Stimulated activated CD4-positive, alpha-beta T cell treated with anti-CD3 and anti-CD28 coated beads, Interleukin-15, amount 100 ng/mL, for 48 hours (primary cell): ENCODE data around the gene IFITM2.
"Not testable (repeated sequence)": the region's sequence is repeated elsewhere in the genome, so short reads cannot be mapped to it uniquely, and the experiment has no call there.

Experiments
- DNase-seq, 2 donors: peaks; one replicate each; pipeline ENCODE4 v3.0.0-alpha.2; 2020; ENCODE audit warnings: low read depth in 2 of 2

Gene IFITM2

GRCh38 chr11:307766-308708, at the start of gene IFITM2:
IFITM2 (plus strand) TSS chr11:307816; CDS start chr11:308193, 377 bp downstream.
- DNase-seq = not testable (repeated sequence)

GRCh38 chr11:259413-259812, 48.2 kb upstream of the IFITM2 start:
- DNase-seq = no peak

- DNase-seq = no peak
Measured at GRCh38 chr11:261624-262023, 46.0 kb upstream of the IFITM2 start.

GRCh38 chr11:266676-267439, 40.8 kb upstream of the IFITM2 start:
- DNase-seq = no peak

- no peak for DNase-seq
Measured at GRCh38 chr11:267491-267994, 40.1 kb upstream of the IFITM2 start.

- not testable (repeated sequence) for DNase-seq
Measured at GRCh38 chr11:268716-269145, 38.9 kb upstream of the IFITM2 start.

- peak in 1 of 2 donors; percentile 44 for DNase-seq
Measured at GRCh38 chr11:269146-269890, 38.3 kb upstream of the IFITM2 start.

- DNase-seq = no peak
Measured at GRCh38 chr11:270451-271318, 36.9 kb upstream of the IFITM2 start.

GRCh38 chr11:271319-271715, 36.3 kb upstream of the IFITM2 start:
- no peak for DNase-seq

- no peak for DNase-seq
Measured at GRCh38 chr11:272195-272930, 35.3 kb upstream of the IFITM2 start.

GRCh38 chr11:272931-273198, 34.8 kb upstream of the IFITM2 start:
- DNase-seq = no peak

- DNase-seq = no peak
Measured at GRCh38 chr11:276219-276618, 31.4 kb upstream of the IFITM2 start.

- DNase-seq = no peak
Measured at GRCh38 chr11:278001-278951, 29.3 kb upstream of the IFITM2 start, which contains the start of gene NLRP6. NLRP6 (plus strand) TSS chr11:278407; CDS start chr11:278570, 163 bp downstream.

- DNase-seq = no peak
Measured at GRCh38 chr11:279040-279965, 28.3 kb upstream of the IFITM2 start.

- no peak for DNase-seq
Measured at GRCh38 chr11:279966-280705, 27.5 kb upstream of the IFITM2 start.

GRCh38 chr11:280706-281485, 26.7 kb upstream of the IFITM2 start:
- no peak for DNase-seq
